PC-3 (cell line): ENCODE measurements around the gene ACAD8.

Experiments used
- EZH2 ChIP-seq: fragments of 300-600 bp; sonication (generic); IDR thresholded peaks from one replicate; pipeline ENCODE4 v1.6.1; 2017; ENCODE audit warnings: antibody characterized with exemption, mild to moderate bottlenecking, low read length; ENCODE audit not compliant: unreplicated experiment
- TF ChIP-seq, protein P1 (sequence below): fragments of 300-600 bp; sonication (generic); conservative IDR thresholded peaks from 2 replicates; pipeline ENCODE4 v1.5.1; 2017; ENCODE audit warnings: antibody characterized with exemption, low read depth, mild to moderate bottlenecking, low read length

GRCh38 chr11:134276396-134277182 lies 23.2 kb downstream of the ACAD8 start:
- TF ChIP-seq, protein P1, sequence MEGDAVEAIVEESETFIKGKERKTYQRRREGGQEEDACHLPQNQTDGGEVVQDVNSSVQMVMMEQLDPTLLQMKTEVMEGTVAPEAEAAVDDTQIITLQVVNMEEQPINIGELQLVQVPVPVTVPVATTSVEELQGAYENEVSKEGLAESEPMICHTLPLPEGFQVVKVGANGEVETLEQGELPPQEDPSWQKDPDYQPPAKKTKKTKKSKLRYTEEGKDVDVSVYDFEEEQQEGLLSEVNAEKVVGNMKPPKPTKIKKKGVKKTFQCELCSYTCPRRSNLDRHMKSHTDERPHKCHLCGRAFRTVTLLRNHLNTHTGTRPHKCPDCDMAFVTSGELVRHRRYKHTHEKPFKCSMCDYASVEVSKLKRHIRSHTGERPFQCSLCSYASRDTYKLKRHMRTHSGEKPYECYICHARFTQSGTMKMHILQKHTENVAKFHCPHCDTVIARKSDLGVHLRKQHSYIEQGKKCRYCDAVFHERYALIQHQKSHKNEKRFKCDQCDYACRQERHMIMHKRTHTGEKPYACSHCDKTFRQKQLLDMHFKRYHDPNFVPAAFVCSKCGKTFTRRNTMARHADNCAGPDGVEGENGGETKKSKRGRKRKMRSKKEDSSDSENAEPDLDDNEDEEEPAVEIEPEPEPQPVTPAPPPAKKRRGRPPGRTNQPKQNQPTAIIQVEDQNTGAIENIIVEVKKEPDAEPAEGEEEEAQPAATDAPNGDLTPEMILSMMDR, result no peak
- TF ChIP-seq EZH2, result peak; percentile 92
